Esophagus squamous epithelium (tissue), 5 donors: ENCODE results near the gene STK32A. TPM values are rescaled to one million over a fixed set of nuclear protein-coding genes. Genes with fewer than 3 reads are reported as not detected.

Experiments
- DNase-seq: peaks from one replicate; lab custom pipeline; 2025; lab: John Stamatoyannopoulos, UW
- H3K27ac ChIP-seq, 4 donors: fragments of 200-600 bp; sonication (generic); one replicate each; pipeline ENCODE4 v1.5.1; 2016 to 2019; ENCODE audit warnings: mild to moderate bottlenecking in 1 of 4
- H3K27me3 ChIP-seq, 4 donors: fragments of 200-600 bp; sonication (generic); 1 replicate in 3 of 4; 2 replicates in 1 of 4; pipeline versions ENCODE4 v1.5.1 to v1.6.0; 2017 to 2021; ENCODE audit warnings: antibody characterized with exemption in 1 of 4
- H3K36me3 ChIP-seq, 3 donors: fragments of 200-600 bp; sonication (generic); one replicate each; pipeline ENCODE4 v1.5.1; 2016 to 2019
- H3K4me1 ChIP-seq, 3 donors: fragments of 200-600 bp; sonication (generic); one replicate each; pipeline ENCODE4 v1.5.1; 2017 to 2019
- H3K4me3 ChIP-seq, 4 donors: fragments of 200-600 bp; sonication (generic); 1 replicate in 3 of 4; 2 replicates in 1 of 4; pipeline ENCODE4 v1.5.1; 2016 to 2019; ENCODE audit warnings: mild to moderate bottlenecking in 2 of 4, moderate library complexity in 1 of 4
- H3K9me3 ChIP-seq, 3 donors: fragments of 200-600 bp; sonication (generic); one replicate each; pipeline ENCODE4 v1.5.1; 2016 to 2019
- CTCF ChIP-seq, 6 experiments: fragments of 450-650 bp in 4 of 6; fragments of 200-600 bp in 2 of 6; sonication (generic) in 2 of 6; IDR thresholded peaks; one replicate each; pipeline ENCODE4 v1.5.1; 2016 to 2019; ENCODE audit warnings: antibody characterized with exemption in 6 of 6, mild to moderate bottlenecking in 4 of 6, moderate library complexity in 4 of 6
- POLR2A ChIP-seq, 4 donors: fragments of 450-650 bp; IDR thresholded peaks; one replicate each; pipeline ENCODE4 v1.6.1; 2017; ENCODE audit warnings: antibody characterized with exemption in 4 of 4, mild to moderate bottlenecking in 4 of 4, moderate library complexity in 3 of 4
- WGBS, 2 donors: methylation state at CpG; one replicate each; pipeline ENCODE4 v1.1.5; 2018; 5-methylcytosine and 5-hydroxymethylcytosine counted together
- intact Hi-C: fragments of 100-400 bp; cut with DNase I; formaldehyde crosslinking; loops from one replicate; pipeline ENCODE4 v1.15.0; 2022
- total RNA-seq, 4 donors: library from RNA; depleted of rRNA; stranded (reverse); fragments of >200 nt; gene quantifications; one replicate each; pipeline ENCODE4 v1.1.0, GENCODE V29; 2016
- donor health status: DM: yes; HTN: yes; CAD: no.

Gene STK32A
- total RNA-seq, 4 donors from 2014 or later, result 0.26 to 1.7 (median 0.38) TPM; not detected in 1

- no peak for TF ChIP-seq CTCF (IDR thresholded peaks at IDR 0.05)
- TF ChIP-seq POLR2A (IDR thresholded peaks at IDR 0.05), result no peak
- no peaks in the 10 kb centered on the region for H3K9me3 ChIP-seq
- 92 to 97% methylated on average over 2 of the region's 2 CpGs for WGBS, 2 donors
- peak overlapping the region in 3 of 4 donors; percentile 90 to 94 (median 91) for H3K27ac ChIP-seq
- no peaks in the 10 kb centered on the region for H3K27me3 ChIP-seq
- no peak for DNase-seq
- H3K36me3 ChIP-seq, result peaks cover 0 to 32% (median 0%) of the 10 kb centered on the region in 3 donors
- no peak overlapping the region for H3K4me3 ChIP-seq
- H3K4me1 ChIP-seq, result peaks cover 6 to 72% (median 28%) of the 10 kb centered on the region in 3 donors
- intact Hi-C loops, result no loop called here
Measured at GRCh38 chr5:147408980-147409379, 174.2 kb downstream of the STK32A start.

- intact Hi-C loops, result no loop called here
- Histone ChIP-seq H3K4me1 (peaks cover 0 to 57% (median 14%) of the 10 kb centered on the region in 3 donors), H3K27ac (peak overlapping the region in 3 of 4 donors; percentile 58 to 91 (median 74)), H3K36me3 (peaks cover 0 to 38% (median 0%) of the 10 kb centered on the region in 3 donors), H3K4me3 (no peak overlapping the region), H3K27me3 (no peaks in the 10 kb centered on the region), H3K9me3 (no peaks in the 10 kb centered on the region)
- WGBS, 2 donors, result 67 to 85% methylated on average over 7 to 8 of the region's 8 CpGs
- TF ChIP-seq POLR2A (IDR thresholded peaks at IDR 0.05), result no peak
- no peak for TF ChIP-seq CTCF (IDR thresholded peaks at IDR 0.05)
- DNase-seq, result no peak
Measured at GRCh38 chr5:147410496-147411358, 175.9 kb downstream of the STK32A start.

- no peaks in the 10 kb centered on the region for H3K9me3 ChIP-seq
- intact Hi-C loops, result no loop called here
- no peak for DNase-seq
- WGBS, 2 donors, result 71 to 82% methylated on average over 7 to 8 of the region's 8 CpGs
- no peak overlapping the region for H3K4me3 ChIP-seq
- peaks cover 0 to 38% (median 0%) of the 10 kb centered on the region in 3 donors for H3K36me3 ChIP-seq
- TF ChIP-seq POLR2A (IDR thresholded peaks at IDR 0.05) (no peak), CTCF (IDR thresholded peaks at IDR 0.05) (no peak)
- H3K4me1 ChIP-seq, result peaks cover under 1 to 57% (median 12%) of the 10 kb centered on the region in 3 donors
- H3K27me3 ChIP-seq, result no peaks in the 10 kb centered on the region
- peak overlapping the region in 3 of 4 donors; percentile 58 to 91 (median 74) for H3K27ac ChIP-seq
Measured at GRCh38 chr5:147411359-147412319, 176.8 kb downstream of the STK32A start.

- WGBS, 2 donors, result 89% methylated on average over 2 of the region's 2 CpGs; no CpG with 5 or more reads in 1 of the 2 donors
- Histone ChIP-seq H3K9me3 (no peaks in the 10 kb centered on the region), H3K4me3 (no peak overlapping the region), H3K27me3 (no peaks in the 10 kb centered on the region), H3K27ac (peak overlapping the region in 3 of 4 donors; percentile 32 to 91 (median 48)), H3K36me3 (peaks cover 0 to 38% (median 0%) of the 10 kb centered on the region in 3 donors), H3K4me1 (peaks cover 9 to 57% (median 17%) of the 10 kb centered on the region in 3 donors)
- no peak for DNase-seq
- intact Hi-C loops, result no loop called here
- TF ChIP-seq POLR2A (IDR thresholded peaks at IDR 0.05) (no peak), CTCF (IDR thresholded peaks at IDR 0.05) (no peak)
Measured at GRCh38 chr5:147412561-147412960, 177.7 kb downstream of the STK32A start.
